ENCODE measurements around the gene CNTNAP5. TPM values are rescaled to one million over a fixed set of nuclear protein-coding genes. Genes with fewer than 3 reads are reported as not detected.
A peak's percentile ranks its signal among the peaks of the same experiment; 100 is the strongest.

The CNTNAP5 gene
- total RNA-seq, 1 donor from 2014 or later: 5.0 TPM

DNA sequence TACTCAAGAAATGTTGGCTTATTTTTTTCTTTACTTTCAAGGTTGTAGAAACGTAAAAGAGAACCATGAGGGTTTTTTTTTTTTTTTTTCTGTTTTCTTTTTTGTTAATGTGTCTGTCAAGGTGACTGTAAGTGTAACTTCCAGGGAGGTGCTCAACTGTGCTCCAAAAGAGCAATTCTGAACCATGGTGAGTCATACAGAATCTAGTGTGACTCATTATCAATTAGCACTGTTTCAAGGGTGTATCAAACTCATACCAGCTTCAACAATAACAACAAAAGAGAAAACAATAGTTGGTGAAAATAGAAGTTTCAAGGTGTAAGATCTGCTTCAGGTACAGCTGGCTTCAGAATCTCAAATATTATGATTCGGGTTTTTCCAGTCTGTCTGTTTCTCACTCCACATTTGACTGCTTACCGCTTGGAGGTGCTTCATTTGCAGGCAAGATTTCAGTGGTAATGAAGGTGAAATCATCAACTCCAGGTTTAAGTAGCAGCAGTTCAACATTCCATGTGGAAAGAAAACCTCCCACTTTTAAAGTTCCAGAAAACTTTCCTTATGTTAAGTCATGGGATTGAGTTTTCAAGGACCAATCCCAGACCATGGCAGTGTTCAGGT, 850.6 kb downstream of the CNTNAP5 start:
- no peaks in the 10 kb centered on the region for H3K4me1 Mint-ChIP-seq (ENCODE audit: unreplicated experiment)
- no peak overlapping the region for H3K27ac Mint-ChIP-seq
- H3K36me3 Mint-ChIP-seq: no peaks in the 10 kb centered on the region
- no peak overlapping the region for H3K4me3 Mint-ChIP-seq
- DNase-seq (ENCODE audit: extremely low spot score, unreplicated experiment): no peak
- H3K9me3 Mint-ChIP-seq: no peaks in the 10 kb centered on the region
- no peaks in the 10 kb centered on the region for H3K27me3 Mint-ChIP-seq
- TF ChIP-seq, protein P1, sequence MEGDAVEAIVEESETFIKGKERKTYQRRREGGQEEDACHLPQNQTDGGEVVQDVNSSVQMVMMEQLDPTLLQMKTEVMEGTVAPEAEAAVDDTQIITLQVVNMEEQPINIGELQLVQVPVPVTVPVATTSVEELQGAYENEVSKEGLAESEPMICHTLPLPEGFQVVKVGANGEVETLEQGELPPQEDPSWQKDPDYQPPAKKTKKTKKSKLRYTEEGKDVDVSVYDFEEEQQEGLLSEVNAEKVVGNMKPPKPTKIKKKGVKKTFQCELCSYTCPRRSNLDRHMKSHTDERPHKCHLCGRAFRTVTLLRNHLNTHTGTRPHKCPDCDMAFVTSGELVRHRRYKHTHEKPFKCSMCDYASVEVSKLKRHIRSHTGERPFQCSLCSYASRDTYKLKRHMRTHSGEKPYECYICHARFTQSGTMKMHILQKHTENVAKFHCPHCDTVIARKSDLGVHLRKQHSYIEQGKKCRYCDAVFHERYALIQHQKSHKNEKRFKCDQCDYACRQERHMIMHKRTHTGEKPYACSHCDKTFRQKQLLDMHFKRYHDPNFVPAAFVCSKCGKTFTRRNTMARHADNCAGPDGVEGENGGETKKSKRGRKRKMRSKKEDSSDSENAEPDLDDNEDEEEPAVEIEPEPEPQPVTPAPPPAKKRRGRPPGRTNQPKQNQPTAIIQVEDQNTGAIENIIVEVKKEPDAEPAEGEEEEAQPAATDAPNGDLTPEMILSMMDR (conservative IDR thresholded peaks at IDR 0.05): no peak

DNA sequence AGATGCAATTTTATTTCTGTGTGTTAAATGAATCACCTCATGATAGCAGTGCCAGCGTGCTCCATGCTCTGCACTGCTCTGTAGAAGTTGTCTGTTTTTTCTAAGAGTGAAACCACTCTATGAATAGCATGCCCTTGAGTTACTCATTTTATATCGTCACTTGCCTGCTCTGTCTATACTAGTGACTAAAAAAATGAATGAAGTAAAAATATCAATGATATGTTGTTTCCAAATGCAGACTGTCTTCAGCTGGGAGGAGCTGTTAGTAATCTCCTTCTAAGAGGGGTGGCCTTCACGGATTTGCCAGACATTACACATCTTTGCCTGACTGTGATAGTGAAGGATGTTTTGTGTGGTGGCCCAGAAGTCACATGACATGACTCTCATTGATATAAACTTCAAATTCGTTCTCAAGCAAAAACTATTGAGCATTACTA, 852.1 kb downstream of the CNTNAP5 start:
- Mint-ChIP-seq H3K4me1 (ENCODE audit: unreplicated experiment) (no peaks in the 10 kb centered on the region), H3K27ac (no peak overlapping the region), H3K36me3 (no peaks in the 10 kb centered on the region), H3K9me3 (no peaks in the 10 kb centered on the region), H3K4me3 (no peak overlapping the region), H3K27me3 (peaks cover 3% of the 10 kb centered on the region)
- no peak for DNase-seq (ENCODE audit: extremely low spot score, unreplicated experiment)
- TF ChIP-seq, protein P1 (conservative IDR thresholded peaks at IDR 0.05): no peak

DNA sequence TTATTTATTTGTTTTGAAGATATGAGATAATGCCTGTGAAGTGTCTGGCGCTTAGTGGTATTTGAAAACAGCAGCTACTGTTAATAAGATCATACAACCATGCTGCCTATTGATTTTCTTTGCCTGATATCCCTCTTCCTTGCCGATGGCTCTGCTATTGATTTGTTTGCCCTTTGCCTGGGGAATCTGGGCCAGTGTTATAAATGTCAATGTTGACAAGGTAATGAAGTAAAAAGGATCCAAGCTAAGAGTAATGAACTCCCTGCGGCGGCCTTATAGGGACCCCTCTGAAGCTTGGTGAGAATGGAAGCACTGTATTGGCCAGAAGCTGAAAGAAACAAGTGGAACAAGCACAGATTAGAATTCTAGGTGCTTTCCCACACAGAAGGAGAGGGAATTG, 854.6 kb downstream of the CNTNAP5 start:
- H3K4me3 Mint-ChIP-seq: no peak overlapping the region
- TF ChIP-seq, protein P1 (conservative IDR thresholded peaks at IDR 0.05): no peak
- H3K4me1 Mint-ChIP-seq (ENCODE audit: unreplicated experiment): peaks cover 6% of the 10 kb centered on the region
- peak overlapping the region; percentile 11 for H3K27ac Mint-ChIP-seq
- DNase-seq (ENCODE audit: extremely low spot score, unreplicated experiment): no peak
- H3K9me3 Mint-ChIP-seq: peaks cover 10% of the 10 kb centered on the region
- H3K27me3 Mint-ChIP-seq: peaks cover 3% of the 10 kb centered on the region
- no peaks in the 10 kb centered on the region for H3K36me3 Mint-ChIP-seq

DNA sequence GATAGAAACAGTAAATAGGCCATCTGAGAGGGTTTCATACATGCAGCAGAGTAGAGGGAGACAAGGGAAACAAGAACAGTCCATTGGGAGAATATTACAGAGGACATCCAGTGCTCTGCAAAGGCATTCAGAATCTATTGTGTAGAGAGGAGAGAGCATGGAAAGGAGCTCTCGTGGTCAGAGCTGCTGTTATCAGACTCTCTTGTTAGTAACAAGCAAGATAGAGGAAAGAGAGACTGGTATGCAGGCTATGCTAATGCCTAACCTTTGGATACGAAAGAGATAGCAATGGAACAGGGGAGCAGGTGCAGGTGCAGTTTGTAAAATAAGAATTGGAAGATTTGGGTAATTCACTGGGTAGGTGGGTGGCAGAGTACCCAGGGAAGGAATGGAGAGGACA, 855.9 kb downstream of the CNTNAP5 start:
- peaks cover 3% of the 10 kb centered on the region for H3K27me3 Mint-ChIP-seq
- H3K4me3 Mint-ChIP-seq: no peak overlapping the region
- peaks cover 8% of the 10 kb centered on the region for H3K4me1 Mint-ChIP-seq (ENCODE audit: unreplicated experiment)
- H3K36me3 Mint-ChIP-seq: no peaks in the 10 kb centered on the region
- peaks cover 10% of the 10 kb centered on the region for H3K9me3 Mint-ChIP-seq
- TF ChIP-seq, protein P1 (conservative IDR thresholded peaks at IDR 0.05): no peak
- no peak overlapping the region for H3K27ac Mint-ChIP-seq
- DNase-seq (ENCODE audit: extremely low spot score, unreplicated experiment): no peak

DNA sequence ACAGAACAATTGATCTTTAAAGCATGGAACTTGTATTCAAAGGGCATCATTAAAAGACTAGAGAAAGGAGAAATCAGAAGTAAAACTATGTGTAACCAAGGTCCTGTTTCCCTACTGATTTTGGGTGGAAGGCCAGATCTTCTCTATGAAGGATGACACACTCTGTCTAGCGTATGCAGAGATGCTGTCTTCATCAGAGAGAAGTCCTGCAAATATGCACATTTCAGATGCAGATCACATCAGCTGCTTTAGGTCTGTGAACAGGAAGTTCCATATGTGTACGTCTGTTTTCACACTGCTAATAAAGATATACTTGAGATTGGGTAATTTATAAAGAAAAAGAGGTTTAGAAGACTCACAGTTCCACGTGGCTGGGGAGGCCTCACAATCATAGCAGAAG, 857.3 kb downstream of the CNTNAP5 start:
- peaks cover 8% of the 10 kb centered on the region for H3K4me1 Mint-ChIP-seq (ENCODE audit: unreplicated experiment)
- H3K9me3 Mint-ChIP-seq: peaks cover 10% of the 10 kb centered on the region
- TF ChIP-seq, protein P1 (conservative IDR thresholded peaks at IDR 0.05): no peak
- no peak overlapping the region for H3K4me3 Mint-ChIP-seq
- no peaks in the 10 kb centered on the region for H3K36me3 Mint-ChIP-seq
- no peak for DNase-seq (ENCODE audit: extremely low spot score, unreplicated experiment)
- no peak overlapping the region for H3K27ac Mint-ChIP-seq
- peaks cover 3% of the 10 kb centered on the region for H3K27me3 Mint-ChIP-seq

All from type B pancreatic cell (in vitro differentiated cells).